GM21447 (cell line): ENCODE measurements around the gene ATP9B.

Source experiments
- ATAC-seq: cut with Tn5 transposase; IDR thresholded peaks from one replicate; pipeline ENCODE4 v1.9.1; 2021; ENCODE audit not compliant: unreplicated experiment

ATP9B gene

DNA sequence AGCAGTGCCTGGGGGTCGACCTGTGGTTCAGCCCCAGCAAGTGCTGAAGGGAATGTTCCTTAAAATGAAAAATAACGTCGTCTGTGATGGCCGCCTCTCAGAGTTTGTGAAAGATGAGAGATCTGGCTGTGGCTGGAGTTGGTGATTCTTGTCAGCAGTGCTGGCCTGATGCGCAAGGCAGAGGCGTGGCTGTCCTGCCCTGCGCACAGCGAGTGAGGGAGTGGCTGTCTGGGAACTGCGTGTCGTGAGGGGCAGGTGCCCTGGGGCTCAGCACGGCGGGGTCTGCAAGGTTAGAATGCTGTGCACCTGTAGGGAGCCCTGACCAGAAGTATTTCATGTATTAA is 335.3 kb downstream of the ATP9B start:
- no peak for ATAC-seq

DNA sequence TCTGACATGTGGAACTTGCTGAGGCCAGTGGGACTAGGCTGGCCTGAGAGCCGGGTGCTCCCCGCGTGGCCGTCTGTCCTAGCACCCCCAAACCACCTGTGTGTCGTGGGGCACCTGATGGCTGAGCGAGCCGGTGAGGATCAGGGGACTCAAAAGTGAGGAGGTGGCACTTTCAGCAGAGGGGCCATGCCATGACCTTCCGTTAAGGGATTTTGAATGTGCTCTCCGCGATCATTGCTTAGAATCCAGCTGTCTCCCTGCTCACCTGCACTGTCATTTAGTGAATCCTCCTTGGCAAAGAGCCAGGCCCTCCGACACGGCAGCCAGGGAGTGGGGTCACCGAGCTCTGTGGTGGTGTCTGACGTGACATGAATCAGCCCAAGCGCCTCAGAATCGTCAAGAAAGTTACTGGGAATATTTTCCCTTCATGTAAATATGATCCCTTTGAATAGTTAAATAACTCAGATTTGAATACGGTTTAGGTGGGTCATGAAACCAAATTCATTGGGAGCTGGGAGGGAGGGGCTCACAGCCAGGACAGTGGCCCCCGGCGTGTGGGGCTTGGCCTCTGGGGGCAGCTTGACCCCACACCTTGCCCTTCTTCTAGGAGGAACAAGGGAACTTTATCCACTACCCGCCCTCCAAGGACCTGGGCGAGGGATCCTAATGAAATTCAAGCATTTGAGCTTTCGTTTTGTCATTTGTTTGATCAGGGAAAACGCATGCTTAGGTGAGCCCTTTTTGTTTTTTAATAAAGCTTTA is 336.0 kb downstream of the ATP9B start:
- no peak for ATAC-seq

DNA sequence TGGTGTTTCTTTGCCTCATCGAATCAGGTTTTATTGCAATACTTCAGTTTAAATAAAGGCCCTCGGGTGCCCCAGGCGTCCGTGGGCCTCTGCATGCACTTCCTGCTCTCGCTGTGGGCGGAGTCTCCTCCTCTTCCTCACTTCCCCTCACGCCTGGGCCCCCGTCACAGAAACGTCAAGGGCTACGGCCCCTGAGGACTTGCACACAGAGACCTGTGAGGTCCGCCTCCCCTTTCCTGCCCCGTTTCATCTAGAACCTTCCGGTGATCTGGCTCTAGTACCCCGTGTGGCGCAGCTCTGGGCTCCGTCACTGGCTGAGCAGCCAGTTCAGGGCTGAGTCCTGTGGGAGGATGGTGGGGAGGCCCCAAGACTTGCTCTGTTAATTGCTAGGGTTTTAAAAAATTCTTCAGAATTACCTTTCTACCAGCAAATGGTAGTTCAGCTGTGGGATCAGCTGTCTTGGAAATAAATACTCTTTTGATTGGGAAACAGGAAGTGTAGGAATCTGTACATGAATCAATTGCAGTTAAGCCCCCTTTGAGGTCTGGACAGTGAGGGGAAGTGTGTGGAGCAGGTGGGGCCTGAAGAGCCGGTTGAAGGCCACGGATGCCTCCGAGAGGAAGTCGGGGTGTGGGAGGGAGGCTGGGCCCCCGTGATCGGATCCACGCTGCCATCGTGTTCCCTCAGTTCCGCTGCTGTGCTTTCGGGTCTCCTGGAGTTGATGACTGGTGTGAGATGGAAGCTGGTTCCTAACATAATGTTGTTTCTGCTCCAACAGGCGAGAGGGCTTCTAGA is 336.8 kb downstream of the ATP9B start:
- ATAC-seq, result peak; percentile 79

DNA sequence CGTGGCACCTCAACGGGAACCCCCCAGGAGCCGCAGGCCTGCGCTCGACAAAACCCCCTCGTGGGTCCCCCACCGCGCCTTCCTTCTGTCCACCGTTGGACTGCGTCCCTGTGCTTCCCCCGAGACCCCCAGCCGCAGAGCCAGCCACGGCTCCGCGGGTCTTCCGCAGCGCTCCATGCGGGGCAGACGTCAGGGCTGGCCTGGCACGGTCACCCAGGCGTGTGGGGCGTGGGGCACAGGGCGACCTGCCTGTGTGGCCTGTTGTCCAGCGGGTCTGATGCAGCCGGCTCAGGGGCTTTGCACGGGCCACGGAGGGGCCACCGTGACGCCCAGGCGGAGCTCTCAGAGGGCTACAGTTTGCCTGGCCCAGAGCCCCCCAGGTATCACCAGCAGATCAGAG is 337.5 kb downstream of the ATP9B start:
- ATAC-seq, result no peak

DNA sequence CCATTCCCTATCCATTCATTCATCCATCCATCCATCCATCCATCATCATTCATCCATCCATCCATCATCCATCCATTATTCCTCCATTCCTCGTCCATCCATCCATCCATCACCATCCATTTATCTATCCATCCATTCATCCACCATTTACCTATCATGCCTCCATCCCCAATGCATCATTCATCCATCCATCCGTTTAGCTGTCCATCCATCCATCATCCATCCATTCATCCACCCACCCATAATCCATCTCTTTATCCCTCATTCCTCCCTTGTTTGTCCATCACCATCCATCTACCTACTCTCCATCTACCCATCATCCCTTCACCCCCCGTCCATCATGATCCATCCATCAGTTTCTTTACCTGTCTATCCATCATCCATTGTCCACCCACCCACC is 340.1 kb downstream of the ATP9B start:
- ATAC-seq, result no peak

DNA sequence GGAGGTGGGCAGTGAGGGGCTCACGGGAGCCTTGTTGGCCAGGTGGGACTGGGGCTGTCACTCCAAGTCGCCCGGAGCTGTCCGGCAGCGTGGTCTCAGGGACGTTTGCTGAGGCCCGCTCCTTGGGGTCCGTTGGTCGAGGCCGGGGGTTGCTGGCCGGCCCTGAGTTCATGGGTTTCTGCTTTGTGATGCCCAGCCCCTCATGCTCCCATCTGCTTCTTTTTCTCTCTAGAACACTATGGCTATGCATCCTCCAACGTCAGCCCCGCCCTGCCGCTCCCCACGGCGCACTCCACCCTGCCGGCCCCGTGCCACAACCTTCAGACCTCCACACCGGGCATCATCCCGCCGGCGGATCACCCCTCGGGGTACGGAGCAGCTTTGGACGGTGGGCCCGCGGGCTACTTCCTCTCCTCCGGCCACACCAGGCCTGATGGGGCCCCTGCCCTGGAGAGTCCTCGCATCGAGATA is 341.0 kb downstream of the ATP9B start:
- no peak for ATAC-seq

DNA sequence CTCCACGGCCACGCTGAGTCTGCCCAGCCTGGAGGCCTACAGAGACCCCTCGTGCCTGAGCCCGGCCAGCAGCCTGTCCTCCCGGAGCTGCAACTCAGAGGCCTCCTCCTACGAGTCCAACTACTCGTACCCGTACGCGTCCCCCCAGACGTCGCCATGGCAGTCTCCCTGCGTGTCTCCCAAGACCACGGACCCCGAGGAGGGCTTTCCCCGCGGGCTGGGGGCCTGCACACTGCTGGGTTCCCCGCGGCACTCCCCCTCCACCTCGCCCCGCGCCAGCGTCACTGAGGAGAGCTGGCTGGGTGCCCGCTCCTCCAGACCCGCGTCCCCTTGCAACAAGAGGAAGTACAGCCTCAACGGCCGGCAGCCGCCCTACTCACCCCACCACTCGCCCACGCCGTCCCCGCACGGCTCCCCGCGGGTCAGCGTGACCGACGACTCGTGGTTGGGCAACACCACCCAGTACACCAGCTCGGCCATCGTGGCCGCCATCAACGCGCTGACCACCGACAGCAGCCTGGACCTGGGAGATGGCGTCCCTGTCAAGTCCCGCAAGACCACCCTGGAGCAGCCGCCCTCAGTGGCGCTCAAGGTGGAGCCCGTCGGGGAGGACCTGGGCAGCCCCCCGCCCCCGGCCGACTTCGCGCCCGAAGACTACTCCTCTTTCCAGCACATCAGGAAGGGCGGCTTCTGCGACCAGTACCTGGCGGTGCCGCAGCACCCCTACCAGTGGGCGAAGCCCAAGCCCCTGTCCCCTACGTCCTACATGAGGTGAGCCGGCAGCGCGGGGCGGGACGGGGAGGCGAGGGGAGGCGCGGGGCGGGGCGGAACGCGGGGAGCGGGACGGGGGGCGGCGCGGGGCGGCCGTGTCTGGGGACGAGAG is 341.8 kb downstream of the ATP9B start:
- no peak for ATAC-seq

DNA sequence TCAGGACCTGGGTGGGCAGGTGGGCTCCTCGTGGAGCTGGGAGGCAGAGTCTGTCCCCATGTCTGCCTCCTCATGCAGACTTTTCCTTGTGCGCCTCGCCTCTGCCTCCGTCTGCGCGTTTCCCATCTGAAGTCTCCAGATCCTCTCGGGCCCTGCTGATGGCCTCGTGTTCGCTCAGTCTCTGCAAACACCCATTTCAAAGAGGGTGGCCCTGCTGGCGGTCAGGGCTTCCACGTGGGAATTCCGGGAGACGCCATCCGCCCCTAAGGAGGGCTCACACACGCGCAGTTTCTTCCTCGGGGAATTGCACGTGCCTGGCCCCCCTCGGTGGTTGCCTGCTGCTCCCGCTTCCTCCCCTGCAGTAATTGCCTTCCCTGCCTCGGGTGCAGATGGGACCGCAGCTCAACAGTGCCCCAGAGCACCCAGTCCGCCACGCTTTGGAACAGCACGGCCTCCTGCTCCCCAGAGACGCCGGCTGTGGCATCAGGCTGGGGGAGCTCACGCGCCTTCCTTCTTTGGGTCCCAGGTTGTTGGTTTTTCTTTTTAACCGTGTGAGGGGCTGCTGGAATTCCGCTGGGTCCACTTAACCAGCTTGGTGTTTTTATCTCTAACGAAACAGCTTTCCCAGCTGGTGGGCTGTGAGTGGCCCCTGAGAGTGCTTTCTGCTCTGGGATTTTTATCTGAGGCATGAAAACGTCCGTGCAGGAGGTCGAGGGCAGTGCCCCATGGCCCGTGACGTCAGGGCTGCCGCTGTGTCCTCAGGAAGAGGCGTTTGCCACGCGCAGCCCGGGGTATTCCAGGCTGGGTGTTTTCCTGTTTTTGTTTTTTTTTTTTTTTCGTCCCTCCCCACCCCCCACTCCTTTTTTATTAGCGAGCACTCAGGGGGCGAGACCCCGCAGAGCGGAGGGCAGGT is 342.7 kb downstream of the ATP9B start:
- no peak for ATAC-seq

DNA sequence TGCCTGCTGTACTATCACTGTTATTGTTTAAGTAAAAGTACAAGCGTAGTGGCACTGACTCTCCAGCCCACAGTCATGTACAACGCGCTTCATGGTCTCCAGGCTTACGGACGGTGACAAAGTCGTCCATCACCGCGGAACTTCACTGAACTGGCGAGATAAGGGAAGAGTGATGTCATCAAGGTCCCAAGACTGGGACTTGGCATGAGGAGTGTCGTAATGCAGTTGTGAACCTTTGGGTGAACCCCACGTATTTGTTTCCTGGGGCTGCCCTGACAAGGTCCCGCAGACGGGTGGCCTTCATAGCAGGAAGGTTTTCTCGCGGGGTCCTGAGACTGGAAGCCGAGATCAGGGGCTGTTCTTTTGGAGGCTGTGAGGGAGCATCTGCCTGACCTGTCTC is 343.8 kb downstream of the ATP9B start:
- no peak for ATAC-seq

DNA sequence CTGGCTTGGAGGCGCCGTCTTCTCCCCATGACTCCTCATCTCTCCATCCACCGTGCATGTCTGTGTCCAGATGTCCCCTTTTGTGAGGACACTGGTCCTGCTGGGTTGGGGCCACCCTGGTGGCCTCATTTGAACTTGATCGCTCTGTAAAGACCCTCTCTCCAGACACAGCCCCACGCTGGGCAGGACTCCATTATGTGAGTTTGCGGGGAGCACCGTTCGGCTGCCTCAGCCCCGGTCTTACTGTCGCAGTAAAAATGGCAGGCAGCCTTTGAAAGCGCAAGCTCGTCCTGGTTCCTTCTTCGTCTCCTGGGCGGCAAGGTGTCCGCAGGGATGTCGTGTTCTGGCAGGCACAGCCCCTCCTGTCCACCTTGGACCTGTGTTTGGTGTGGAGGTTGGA is 344.2 kb downstream of the ATP9B start:
- ATAC-seq, result no peak

DNA sequence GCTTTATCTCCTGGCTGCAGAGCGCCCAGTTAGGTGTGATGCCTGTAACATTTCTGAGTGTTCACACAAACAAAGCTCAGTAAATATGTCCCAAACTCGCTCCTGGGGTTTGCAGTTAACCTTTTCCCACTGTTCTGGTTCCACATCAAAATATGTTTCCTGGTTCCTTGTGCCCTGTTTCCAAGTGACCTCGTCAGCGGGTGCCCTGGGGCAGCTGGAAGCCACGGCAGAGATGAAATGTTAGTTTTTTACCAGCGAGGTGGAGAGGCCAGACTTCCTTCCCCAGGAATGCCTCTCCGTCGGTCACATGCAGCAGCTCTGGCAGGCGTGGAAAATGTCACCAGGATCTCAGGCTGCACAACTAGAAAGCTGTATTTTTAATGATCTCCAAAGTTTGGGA is 344.7 kb downstream of the ATP9B start:
- no peak for ATAC-seq

DNA sequence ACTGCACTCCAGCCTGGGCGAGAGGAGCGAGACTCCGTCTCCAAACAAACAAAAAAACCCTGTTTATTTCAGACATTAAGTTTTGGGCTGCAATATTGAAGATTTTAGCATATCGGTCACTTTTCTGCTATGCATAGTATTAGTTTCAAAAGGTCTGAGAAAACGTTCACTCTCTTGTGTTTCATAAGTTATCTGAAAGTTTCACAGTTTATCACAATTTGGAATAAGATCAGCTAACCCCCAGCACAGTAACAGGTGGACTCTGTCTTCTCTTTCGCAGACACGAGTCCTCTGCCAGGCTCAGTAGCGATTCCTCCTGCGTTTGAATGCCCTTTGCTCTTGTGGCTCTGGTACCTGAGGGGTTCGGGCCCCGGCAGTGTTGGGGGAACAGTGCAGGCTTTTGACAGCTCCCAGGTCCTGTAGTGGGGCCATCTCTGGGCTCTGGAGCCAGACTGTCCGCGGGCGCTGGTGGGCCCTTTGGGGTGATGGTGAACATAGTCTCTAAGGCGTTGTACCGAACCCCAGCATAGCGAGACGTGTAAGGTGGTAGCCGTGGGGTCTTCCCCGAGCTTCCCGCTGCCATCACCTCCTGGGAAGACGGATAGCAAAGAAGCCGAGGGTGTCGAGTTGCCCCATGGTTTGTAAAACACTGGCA is 347.0 kb downstream of the ATP9B start:
- ATAC-seq, result no peak

DNA sequence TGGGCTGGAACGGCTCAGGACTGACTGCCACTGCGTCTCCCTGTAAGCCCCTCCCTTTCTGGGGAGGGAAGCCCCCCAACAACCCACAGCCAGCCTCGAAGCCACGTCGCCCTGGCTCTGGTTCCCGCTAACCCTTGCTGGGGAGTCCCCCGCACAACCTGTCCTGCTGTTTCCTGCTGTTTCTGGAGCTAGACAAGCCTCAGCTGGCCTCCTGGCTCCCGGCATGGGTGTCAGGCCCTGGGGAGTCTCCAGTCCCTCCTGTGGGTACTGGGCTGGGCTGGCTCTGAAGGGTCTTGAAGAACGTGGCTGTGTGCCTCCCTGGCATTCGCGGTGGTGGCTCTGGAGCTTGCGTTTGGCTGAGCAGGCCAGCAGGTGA is 347.5 kb downstream of the ATP9B start:
- no peak for ATAC-seq

DNA sequence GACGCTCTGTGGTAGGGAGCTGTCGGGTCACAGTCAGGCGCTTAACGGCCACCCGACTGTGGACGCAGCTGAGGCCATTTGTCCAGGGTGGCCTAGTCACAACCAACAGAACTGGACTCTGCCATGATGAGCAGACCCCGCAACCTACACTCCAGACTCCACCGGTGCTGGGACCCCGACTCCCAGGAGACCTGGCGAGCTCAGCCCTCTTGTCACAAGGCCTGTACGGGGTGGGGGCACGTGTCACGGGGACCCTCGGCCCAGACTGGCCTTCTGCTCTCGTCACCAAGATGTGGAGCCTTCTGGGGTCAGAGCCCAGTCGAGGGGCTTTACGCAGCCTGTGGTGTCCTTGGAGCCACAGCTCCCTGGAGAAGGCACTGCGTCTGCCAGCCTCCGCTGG is 349.0 kb downstream of the ATP9B start:
- ATAC-seq, result no peak

DNA sequence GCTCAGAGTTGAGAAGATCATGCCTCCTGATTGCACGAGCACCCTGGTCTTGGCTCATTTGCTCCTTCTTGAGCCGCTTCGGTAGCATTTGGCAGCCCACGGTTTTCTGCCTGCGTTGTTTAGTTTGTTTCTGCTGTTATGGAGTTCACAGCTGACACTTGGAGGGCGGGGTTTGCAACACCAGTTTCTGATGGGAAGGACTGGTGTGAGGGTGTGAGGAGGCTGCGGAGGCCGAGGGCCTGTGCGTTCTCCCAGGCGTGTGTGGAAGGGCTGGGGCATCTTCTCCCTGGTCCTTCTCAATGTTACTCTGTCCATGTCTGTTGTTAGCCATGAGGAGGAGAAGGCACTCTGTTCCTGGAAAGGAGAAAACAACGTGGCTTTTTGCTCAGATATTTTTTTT is 349.4 kb downstream of the ATP9B start:
- no peak for ATAC-seq

DNA sequence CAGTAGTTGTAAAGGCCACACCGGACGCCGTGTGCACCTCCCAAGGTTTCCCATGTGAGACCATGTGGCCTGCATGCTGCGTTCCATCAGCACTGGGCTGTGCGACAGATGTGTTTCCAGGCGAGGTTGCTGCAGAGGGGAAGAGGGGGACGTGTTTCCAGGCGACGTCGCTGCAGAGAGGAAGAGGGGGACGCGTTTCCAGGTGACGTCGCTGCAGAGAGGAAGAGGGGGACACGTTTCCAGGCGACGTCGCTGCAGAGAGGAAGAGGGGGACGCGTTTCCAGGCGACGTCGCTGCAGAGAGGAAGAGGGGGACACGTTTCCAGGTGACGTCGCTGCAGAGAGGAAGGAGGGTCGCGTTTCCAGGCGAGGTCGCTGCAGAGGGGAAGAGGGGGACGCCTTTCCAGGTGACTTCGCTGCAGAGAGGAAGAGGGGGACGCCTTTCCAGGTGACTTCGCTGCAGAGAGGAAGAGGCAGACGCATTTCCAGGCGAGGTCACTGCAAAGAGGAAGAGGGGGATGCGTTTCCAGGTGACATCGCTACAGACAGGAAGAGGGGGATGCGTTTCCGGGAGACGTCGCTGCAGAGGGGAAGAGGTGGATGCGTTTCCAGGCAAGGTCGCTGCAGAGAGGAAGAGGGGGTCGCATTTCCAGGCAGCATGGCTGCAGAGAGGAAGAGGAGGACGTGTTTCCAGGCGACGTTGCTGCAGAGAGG is 351.0 kb downstream of the ATP9B start:
- no peak for ATAC-seq

DNA sequence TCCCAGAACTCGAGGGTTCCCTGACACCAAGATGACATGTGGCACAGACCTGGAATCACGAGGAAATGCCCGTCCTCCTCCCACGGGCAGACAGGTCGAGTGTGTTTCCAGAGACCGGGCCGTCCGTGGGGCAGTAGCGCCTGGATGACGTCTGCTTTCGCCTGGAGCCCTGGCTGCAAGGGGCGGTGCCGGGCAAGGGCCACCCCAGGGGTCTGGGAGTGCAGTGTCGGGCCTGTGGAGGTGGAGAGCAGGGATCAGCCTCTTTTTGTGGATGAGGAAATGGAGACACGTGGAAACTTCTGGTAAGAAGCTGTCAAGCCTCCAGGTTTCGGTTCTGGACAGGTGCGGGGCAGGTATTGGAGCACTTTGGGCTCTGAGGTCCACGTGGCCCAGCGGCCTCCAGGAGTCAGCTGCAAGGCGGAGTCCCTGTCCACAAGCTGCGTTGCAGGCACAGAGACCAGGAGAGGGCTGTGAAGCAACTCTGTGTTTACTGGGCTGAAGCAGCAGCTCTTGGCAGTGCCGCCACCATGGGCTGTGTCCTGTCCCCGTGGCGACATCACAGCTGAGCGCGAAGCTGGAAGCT is 352.2 kb downstream of the ATP9B start:
- ATAC-seq, result no peak

DNA sequence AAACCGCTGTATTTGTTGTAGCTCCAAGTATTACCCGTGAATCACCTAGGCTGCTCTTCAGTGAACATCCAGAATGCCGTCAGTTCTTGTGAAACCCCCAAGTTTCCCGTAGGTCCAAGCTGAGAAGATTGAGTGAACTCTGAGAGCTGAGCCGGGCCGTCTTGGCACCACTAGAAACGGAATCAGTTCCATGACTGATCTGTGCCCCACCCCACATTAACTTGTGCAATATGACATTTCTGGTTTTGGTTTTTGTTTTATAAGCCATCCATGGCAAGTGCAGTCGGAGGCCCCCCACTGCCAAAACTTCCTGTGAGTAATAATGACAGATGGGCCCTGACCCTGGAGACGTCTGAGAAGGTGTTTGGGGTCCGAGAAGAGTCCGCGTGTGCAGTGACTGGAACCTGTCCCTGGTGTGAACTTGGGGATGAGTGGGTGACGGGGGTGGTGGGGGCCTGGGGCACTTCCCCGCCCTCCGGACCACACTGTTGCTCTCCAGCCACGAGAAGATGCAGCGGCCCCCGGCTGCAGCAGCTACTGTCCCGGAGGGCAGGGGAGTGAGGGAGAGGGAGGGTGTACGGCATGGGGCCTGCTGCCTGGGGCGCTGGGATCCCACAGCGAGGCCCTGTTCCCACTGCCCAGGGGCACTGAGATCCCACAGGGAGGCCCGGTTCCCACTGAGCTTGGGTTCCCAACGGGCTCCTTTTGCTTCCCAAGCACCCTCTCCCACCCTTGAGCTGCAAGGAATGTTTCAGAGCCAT is 353.0 kb downstream of the ATP9B start:
- ATAC-seq, result peak; percentile 68
